Loucy (cell line): Measurements from ENCODE around the gene CDK6.

Experiments
- CTCF ChIP-seq: fragments of 200-600 bp; sonication (generic); conservative IDR thresholded peaks from 2 replicates; pipeline ENCODE4 v1.5.1; 2014; ENCODE audit warnings: mild to moderate bottlenecking, antibody characterized with exemption, low read length
- EZH2phosphoT487 ChIP-seq: fragments of 200-600 bp; IDR thresholded peaks from 2 replicates; pipeline ENCODE4 v1.6.1; 2018; ENCODE audit warnings: antibody characterized with exemption, mild to moderate bottlenecking, moderate library complexity, borderline replicate concordance

- TF ChIP-seq CTCF (no peak), EZH2phosphoT487 (no peak)
Measured at GRCh38 chr7:92740700-92741126, 95.7 kb downstream of the CDK6 start.
